ENCODE results near the gene RBM22.
"Not testable (repeated sequence)": the region's sequence is repeated elsewhere in the genome, so short reads cannot be mapped to it uniquely, and the experiment has no call there.

Gene RBM22

DNA sequence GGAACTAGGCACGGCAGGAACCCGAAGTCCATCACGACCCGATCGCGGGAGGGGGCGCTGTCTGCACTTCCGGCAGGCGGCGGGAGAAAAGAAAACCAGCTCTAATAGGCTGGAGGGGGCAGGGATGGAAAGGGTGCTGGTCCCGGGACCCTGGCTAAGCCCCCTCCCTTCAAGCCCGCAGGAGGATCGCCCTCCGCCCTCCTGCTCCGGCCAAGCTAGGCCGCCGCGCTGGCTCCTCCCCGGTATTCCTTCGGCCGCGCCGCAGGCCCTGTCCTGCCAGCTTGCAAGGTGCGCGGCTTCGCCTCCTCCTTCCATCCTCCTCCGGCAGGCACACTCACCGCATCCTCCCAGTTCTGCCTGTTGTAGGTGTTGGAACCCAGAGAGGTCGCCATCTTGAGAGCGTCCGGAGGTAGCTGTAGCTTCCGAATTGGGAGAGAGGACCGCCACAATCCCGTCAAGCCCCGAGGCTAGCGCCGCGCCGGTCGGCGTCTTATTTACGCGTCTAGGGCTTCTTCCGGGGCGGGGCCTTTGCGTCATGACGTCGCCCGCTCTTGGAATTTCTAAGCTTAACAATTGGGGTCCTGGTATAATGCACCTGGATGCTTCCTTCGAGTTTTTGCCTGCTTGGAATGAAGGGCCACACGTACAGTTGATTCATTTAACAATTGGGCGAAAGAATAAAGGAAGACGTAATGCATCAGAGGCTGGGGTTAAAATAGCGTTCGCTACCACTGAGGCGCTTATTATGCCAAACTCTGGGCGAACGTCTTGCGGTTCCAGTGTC is at the start of gene RBM22:
Gene RBM22, minus strand, starts transcription at position 469 of the 784 bp plus-strand sequence. Its CDS starts 77 bp downstream, at position 392.
- Mint-ChIP-seq H3K36me3 (ENCODE audit: low read depth) (peaks cover 13% of the 10 kb centered on the region), H3K27ac (no peak within 1 kb of the TSS), H3K27me3 (no peaks in the 10 kb centered on the region), H3K4me3 (no peak within 1 kb of the TSS), H3K9me3 (no peaks in the 10 kb centered on the region), H3K4me1 (ENCODE audit: low read depth) (peaks cover 14% of the 10 kb centered on the region)
- DNase-seq, result peak; percentile 92

DNA sequence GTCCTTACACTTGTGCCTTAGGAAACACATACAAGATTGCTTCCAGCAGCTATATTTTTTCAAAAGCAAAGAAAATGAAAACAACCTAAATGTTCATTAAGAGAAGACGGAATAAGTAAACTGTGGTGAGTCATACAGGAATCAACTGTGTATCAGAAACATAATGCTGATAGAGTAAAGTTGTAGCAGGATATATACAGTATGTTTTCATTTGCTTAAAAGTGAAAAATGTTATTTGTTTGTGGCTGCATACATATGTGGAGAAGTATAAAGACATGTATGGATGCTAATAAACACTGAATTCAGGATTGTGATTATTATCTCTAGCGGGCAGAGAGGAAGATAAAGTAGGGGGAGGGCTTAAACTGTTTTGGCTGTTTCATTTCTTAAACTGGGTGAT is 49.6 kb upstream of the RBM22 start:
- H3K4me1 Mint-ChIP-seq (ENCODE audit: low read depth), result peaks cover 57% of the 10 kb centered on the region
- H3K9me3 Mint-ChIP-seq, result no peaks in the 10 kb centered on the region
- no peak for DNase-seq
- no peak overlapping the region for H3K4me3 Mint-ChIP-seq
- peaks cover 73% of the 10 kb centered on the region for H3K36me3 Mint-ChIP-seq (ENCODE audit: low read depth)
- H3K27ac Mint-ChIP-seq, result no peak overlapping the region
- no peaks in the 10 kb centered on the region for H3K27me3 Mint-ChIP-seq

DNA sequence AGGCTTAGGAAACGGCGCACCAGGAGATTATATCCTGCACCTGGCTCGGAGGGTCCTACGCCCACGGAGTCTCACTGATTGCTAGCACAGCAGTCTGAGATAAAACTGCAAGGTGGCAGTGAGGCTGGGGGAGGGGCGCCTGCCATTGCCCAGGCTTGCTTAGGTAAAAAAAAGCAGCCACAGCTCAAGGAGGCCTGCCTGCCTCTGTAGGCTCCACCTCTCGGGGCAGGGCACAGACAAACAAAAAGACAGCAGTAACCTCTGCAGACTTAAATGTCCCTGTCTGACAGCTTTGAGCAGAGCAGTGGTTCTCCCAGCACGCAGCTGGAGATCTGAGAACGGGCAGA is 42.3 kb upstream of the RBM22 start:
- Mint-ChIP-seq H3K36me3 (ENCODE audit: low read depth) (peaks cover 70% of the 10 kb centered on the region), H3K27ac (peak overlapping the region; percentile 55), H3K4me1 (ENCODE audit: low read depth) (peaks cover 71% of the 10 kb centered on the region)
- H3K9me3 Mint-ChIP-seq, H3K27me3 Mint-ChIP-seq, H3K4me3 Mint-ChIP-seq, DNase-seq: not testable (repeated sequence)

DNA sequence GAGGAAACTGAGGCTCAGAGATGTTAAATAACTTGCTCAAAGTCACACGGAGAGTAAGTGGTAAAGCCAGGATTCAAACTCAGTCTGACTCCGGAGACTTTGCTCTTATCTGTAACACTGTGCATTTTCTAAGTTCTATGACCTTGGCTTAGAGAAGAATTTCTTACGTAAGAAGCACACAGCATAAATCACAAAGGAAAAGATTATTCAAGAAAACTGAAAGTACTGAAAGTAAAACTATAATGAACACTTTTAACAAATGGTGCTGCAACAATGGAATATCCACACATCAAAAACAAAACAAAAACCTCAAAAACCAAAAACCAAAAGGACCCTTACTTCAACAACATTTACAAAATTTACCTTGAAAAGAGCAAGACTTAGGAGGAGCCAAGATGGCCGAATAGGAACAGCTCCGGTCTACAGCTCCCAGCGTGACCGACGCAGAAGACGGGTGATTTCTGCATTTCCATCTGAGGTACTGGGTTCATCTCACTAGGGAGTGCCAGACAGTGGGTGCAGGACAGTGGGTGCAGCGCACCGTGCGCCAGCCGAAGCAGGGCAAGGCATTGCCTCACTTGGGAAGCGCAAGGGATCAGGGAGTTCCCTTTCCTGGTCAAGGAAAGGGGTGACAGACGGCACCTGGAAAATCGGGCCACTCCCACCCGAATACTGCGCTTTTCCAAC is 41.7 kb upstream of the RBM22 start:
- Mint-ChIP-seq H3K4me1 (ENCODE audit: low read depth) (peaks cover 76% of the 10 kb centered on the region), H3K27ac (peak overlapping the region; percentile 83), H3K36me3 (ENCODE audit: low read depth) (peaks cover 75% of the 10 kb centered on the region), H3K4me3 (peak overlapping the region; percentile 46)
- H3K27me3 Mint-ChIP-seq, H3K9me3 Mint-ChIP-seq, DNase-seq: not testable (repeated sequence)

DNA sequence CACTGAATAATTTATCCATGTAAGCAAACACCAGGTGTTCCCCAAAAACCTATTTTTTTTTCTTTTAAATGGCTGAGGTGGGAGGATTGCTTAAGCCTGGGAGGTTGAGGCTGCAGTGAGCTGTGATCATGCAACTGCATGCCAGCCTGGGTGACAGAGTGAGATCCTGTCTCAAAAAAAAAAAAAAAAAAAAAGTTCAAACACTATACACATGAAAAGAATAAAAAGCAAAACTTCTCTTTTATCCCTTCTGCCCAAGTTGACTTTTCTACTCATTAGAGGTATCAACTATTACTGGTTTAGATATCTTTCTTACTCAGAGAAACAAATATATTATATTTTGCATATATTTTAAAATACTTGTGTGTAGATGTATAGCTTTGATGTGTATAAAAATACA is 40.1 kb upstream of the RBM22 start:
- Mint-ChIP-seq H3K36me3 (ENCODE audit: low read depth) (peaks cover 84% of the 10 kb centered on the region), H3K27me3 (no peaks in the 10 kb centered on the region), H3K4me3 (no peak overlapping the region), H3K4me1 (ENCODE audit: low read depth) (peaks cover 85% of the 10 kb centered on the region), H3K27ac (no peak overlapping the region), H3K9me3 (peaks cover 2% of the 10 kb centered on the region)
- DNase-seq, result no peak

DNA sequence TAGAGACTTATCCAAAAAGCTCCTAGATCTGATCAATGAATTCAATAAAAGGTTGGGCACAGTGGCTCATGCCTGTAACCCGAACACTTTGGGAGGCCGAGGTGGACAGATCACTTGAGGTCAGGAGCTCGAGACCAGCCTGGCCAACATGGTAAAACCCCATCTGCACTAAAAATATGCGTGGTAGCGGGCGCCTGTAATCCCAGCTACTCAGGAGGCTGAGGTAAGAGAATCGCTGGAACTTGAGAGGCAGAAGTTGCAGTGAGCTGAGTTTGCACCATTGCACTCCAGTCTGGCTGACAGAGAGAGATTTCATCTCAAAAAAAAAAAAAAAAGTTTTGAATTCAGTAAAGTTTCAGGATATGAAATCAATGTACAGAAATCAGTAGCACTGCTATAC is 38.0 kb upstream of the RBM22 start:
- Mint-ChIP-seq H3K27ac (no peak overlapping the region), H3K4me1 (ENCODE audit: low read depth) (peaks cover 91% of the 10 kb centered on the region), H3K9me3 (peaks cover 2% of the 10 kb centered on the region), H3K27me3 (no peaks in the 10 kb centered on the region), H3K36me3 (ENCODE audit: low read depth) (peaks cover 96% of the 10 kb centered on the region), H3K4me3 (no peak overlapping the region)
- no peak for DNase-seq

DNA sequence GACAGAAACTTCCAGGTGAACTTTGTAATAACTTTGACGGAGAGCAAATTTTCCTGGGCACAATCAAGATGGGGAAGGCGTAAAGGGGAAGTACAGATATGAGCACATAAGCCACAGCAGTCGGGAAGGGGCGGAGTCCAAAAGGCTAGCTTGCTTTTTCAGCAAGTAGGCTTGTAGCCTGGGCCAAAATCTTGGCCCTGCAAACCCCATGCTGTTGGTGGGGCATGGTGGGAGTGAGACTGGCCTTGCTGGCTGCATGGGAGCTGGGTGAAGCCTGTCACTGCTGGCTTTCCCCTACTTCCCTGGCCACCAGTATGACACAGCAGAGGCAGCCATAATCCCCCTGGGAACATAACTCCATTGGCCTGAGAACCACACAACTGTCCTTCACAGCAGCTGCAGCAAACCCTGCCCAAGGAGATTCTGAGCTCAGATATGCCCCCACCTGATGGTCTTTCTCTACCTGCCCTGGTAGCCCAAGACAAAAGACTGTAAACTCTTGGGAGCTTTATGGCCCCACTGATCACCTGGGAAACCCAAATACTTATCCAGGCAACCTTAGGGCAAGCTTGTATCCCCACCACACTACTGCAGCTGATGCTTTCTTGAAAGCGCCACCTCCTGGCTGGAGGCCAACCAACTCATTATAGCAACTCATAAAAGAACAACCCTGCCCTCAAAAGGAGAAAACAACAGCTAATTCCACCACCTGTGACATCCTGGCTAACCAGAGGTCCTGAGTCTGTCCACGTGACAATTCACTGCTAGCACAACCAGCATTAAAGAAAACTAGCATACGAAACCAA is 33.9 kb upstream of the RBM22 start:
- DNase-seq, result no peak

DNA sequence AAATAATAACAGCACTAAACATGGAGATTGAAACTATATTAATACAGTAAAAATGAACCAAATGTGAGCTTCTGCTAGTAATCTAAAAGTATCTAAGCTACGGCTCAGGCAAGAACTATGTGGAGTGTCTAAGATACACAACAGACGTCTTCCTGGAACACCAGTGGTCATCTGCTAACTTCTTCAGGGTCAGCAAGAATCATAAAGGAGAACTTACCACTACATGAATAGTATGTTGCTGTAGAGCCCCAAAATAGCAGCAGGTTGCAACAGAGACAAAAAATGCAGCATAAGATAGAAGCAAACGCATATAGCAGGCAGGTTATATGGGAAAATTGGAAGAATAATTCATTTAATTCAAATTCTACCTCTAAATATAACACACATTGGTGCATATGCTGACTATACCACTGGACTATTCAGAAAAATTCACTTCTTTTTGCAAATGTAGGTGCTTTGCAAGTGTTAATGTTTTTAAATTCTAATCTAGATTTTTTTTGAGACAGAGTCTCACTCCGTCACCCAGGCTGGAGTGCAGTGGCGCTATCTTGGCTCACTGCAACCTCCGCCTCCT is 30.9 kb upstream of the RBM22 start:
- Mint-ChIP-seq H3K36me3 (ENCODE audit: low read depth) (peaks cover 88% of the 10 kb centered on the region), H3K4me1 (ENCODE audit: low read depth) (peaks cover 25% of the 10 kb centered on the region), H3K4me3 (no peak overlapping the region), H3K27me3 (no peaks in the 10 kb centered on the region), H3K9me3 (peaks cover 2% of the 10 kb centered on the region), H3K27ac (no peak overlapping the region)
- DNase-seq, result no peak

More for the DNA sequence above, 33.9 kb upstream of the RBM22 start:
- H3K36me3 Mint-ChIP-seq (ENCODE audit: low read depth), result peaks cover 95% of the 10 kb centered on the region
- H3K4me3 Mint-ChIP-seq, result no peak overlapping the region
- no peaks in the 10 kb centered on the region for H3K27me3 Mint-ChIP-seq
- H3K4me1 Mint-ChIP-seq (ENCODE audit: low read depth), result peaks cover 54% of the 10 kb centered on the region
- H3K27ac Mint-ChIP-seq, result peak overlapping the region; percentile 65
- H3K9me3 Mint-ChIP-seq, result peaks cover 2% of the 10 kb centered on the region

DNA sequence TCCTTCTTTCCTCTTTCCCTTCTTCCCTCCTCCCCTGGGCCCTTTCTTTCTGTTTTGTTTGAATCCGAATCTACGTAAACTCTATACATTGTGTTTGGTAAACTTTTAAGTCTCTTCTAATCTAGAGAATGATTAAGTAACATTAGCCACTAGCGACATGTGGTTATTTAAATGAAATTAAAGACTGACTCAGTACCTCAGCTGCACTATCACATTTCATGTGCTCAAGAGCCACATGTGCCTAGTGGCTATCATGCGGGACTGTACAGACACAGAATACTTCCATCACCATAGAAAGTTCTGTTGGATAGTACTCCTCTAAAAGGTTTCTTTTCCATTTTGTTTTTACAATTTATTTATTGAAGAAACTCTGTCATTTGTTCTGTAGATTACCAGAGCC is 29.0 kb upstream of the RBM22 start:
- Mint-ChIP-seq H3K27ac (no peak overlapping the region), H3K4me3 (no peak overlapping the region), H3K27me3 (no peaks in the 10 kb centered on the region), H3K36me3 (ENCODE audit: low read depth) (peaks cover 85% of the 10 kb centered on the region), H3K4me1 (ENCODE audit: low read depth) (peaks cover 10% of the 10 kb centered on the region), H3K9me3 (no peaks in the 10 kb centered on the region)
- DNase-seq, result no peak

DNA sequence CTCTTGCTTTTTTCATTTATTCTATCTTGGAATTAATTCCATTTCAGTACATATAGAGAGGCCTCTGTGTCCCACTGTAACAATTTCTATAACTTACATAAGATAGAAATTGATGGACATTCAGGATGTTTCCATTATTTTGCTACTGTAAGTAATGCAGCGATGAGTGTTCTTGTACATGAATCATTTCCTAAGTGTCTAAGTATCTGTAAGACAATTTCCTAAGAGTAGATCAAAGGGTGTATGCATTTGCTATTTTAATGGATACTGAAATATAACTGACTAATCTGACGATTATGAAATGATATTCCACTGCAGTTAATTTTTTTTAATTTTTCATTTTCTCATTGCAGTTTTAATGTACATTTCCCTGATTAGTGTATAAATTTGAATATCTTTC is 23.0 kb upstream of the RBM22 start:
- Mint-ChIP-seq H3K27me3 (no peaks in the 10 kb centered on the region), H3K4me3 (no peak overlapping the region), H3K9me3 (no peaks in the 10 kb centered on the region), H3K27ac (peak overlapping the region; percentile 26), H3K36me3 (ENCODE audit: low read depth) (peaks cover 87% of the 10 kb centered on the region), H3K4me1 (ENCODE audit: low read depth) (no peaks in the 10 kb centered on the region)
- DNase-seq, result no peak

DNA sequence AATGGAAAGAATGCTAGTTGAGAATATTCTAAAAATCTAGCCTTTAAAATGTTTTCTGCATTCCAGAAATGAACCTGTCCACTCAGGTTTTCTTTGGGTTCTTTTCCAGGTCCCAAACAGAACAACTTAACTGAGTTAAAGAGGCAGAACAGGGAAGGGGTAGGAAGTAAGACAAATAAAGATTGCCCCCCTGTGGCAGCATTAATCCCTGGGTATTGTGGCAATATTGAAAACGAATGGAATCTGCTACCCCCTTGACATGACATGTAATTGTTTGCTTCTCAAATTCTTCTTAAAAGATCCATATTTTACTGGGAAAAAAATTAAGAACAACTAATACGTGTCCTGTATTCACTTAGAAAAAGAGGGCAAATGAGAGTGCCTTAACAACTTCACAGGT is 9.3 kb upstream of the RBM22 start:
- Mint-ChIP-seq H3K27ac (no peak overlapping the region), H3K36me3 (ENCODE audit: low read depth) (peaks cover 75% of the 10 kb centered on the region), H3K4me1 (ENCODE audit: low read depth) (no peaks in the 10 kb centered on the region), H3K9me3 (no peaks in the 10 kb centered on the region), H3K4me3 (no peak overlapping the region), H3K27me3 (no peaks in the 10 kb centered on the region)
- DNase-seq, result no peak

DNA sequence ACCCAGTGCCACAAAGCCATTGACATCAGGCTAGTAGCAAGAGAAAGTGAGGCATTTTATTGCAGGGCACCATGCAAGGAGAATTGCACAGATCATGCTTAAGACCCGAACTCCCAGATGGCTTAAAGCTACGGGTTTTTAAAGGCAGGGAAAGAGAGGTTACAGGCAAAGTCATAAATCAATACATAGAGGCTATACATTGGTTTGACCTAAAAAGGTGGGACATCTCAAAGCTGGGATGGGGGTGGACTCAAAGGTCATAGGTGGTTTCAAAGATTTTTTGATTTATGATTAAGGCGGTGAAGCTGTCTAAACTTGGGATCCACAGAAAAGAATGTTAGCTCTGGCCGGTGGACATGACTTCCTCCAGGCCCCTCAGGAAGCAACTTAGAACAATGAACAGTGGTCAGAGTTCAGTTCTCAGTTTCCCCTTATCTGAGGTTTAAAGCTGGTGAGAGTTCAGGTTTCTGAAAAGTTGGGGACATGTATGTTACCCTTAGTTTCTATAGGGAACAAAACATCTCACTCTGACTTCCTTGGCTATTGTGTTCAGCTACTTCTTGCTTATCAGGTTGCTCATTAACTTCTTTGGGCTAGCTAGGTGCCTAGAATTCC is 6.0 kb upstream of the RBM22 start:
- Mint-ChIP-seq H3K36me3 (ENCODE audit: low read depth) (peaks cover 48% of the 10 kb centered on the region), H3K9me3 (no peaks in the 10 kb centered on the region), H3K27me3 (no peaks in the 10 kb centered on the region), H3K4me1 (ENCODE audit: low read depth) (peaks cover 7% of the 10 kb centered on the region), H3K27ac (no peak overlapping the region), H3K4me3 (no peak overlapping the region)
- DNase-seq, result no peak

DNA sequence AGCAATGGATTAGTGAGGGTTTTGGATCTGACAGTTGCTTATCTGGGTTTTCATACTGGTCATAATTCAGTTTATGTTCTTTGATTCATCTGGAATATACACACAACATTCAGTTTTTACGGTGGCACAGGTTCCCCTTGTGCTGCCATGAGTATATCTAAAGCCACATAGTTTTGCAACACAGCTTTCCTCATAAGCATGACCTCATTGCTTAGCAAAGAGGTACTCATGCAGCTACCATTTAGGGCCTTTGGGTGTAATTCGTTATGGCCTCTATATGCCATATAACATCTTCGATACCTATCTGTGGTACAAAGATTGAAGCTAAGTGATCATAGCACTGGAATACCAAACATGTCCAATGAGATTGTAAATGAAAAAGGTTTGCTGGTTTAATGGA is 2.9 kb upstream of the RBM22 start:
- no peak overlapping the region for H3K4me3 Mint-ChIP-seq
- H3K4me1 Mint-ChIP-seq (ENCODE audit: low read depth), result peaks cover 14% of the 10 kb centered on the region
- peaks cover 17% of the 10 kb centered on the region for H3K36me3 Mint-ChIP-seq (ENCODE audit: low read depth)
- no peaks in the 10 kb centered on the region for H3K9me3 Mint-ChIP-seq
- no peaks in the 10 kb centered on the region for H3K27me3 Mint-ChIP-seq
- no peak for DNase-seq
- H3K27ac Mint-ChIP-seq, result no peak overlapping the region

DNA sequence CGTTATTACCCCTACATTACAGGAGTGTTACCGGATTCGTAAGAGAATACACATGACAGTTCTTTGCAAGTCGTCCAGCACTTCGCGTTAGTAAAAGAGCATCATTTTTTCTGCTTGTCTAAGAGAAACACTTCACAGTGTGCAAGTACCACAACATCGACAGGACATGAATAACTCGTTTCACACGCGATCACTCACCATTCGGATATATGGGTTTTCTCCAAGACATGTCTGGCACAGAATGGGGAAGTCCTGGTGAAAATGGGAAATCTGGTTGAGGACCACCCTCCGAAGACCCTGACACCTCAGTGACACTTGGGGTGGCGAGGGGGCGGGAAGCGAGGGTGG is 642 bp downstream of the RBM22 start:
- Mint-ChIP-seq H3K4me3 (no peak overlapping the region), H3K36me3 (ENCODE audit: low read depth) (peaks cover 18% of the 10 kb centered on the region), H3K27me3 (no peaks in the 10 kb centered on the region), H3K27ac (no peak overlapping the region), H3K9me3 (no peaks in the 10 kb centered on the region), H3K4me1 (ENCODE audit: low read depth) (peaks cover 14% of the 10 kb centered on the region)
- no peak for DNase-seq
